HG02970 (cell line): ENCODE results near the gene COL23A1.

Experiments
- ATAC-seq: cut with Tn5 transposase; IDR thresholded peaks from one replicate; pipeline ENCODE4 v1.9.1; 2021; ENCODE audit warnings: mild to moderate bottlenecking, moderate library complexity, moderate number of reproducible peaks; ENCODE audit not compliant: unreplicated experiment, low FRiP score

The COL23A1 gene

GRCh38 chr5:178352035-178352349 is 238.2 kb downstream of the COL23A1 start:
- ATAC-seq, result no peak

DNA sequence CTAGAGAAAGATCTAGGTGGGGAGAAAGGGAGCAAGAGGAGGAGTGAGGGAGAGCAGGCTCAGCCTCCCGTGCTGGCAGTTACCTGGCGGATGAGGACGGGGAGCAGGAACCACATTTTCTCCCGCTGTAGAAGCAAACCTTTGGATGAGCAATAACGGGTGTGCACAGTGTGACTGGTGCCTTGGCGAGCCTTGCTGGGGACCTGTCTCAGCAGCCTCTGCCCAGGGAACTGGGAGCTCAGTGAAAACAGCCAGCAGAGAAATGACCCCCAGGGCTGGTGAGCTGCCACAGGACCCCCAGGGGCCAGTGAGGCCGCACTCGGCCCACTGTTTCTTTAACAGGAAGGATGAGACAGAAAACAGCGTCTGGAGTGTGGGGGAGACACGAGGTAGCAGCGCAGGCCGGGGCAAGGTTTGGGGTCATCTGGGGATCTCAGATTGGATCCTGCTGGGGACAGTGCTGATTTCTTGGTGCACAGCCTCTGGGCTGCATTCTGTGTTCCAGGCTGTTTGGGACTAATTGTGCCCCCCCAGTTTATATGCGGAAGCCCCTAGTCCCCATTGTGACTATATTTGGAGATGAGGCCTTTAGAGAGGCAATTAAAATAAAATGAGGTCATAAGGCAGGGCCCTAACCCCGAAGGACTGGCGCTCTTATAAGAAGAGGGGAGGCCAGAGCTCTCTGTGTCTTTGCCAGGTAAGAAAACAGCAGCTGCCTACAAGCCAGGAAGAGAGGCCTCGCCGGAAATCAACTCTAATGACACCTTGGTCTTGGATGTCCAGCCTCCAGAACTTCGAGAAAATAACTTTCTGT is 238.8 kb downstream of the COL23A1 start:
- ATAC-seq, result no peak

GRCh38 chr5:178350361-178351220 is 239.6 kb downstream of the COL23A1 start:
- ATAC-seq, result no peak

DNA sequence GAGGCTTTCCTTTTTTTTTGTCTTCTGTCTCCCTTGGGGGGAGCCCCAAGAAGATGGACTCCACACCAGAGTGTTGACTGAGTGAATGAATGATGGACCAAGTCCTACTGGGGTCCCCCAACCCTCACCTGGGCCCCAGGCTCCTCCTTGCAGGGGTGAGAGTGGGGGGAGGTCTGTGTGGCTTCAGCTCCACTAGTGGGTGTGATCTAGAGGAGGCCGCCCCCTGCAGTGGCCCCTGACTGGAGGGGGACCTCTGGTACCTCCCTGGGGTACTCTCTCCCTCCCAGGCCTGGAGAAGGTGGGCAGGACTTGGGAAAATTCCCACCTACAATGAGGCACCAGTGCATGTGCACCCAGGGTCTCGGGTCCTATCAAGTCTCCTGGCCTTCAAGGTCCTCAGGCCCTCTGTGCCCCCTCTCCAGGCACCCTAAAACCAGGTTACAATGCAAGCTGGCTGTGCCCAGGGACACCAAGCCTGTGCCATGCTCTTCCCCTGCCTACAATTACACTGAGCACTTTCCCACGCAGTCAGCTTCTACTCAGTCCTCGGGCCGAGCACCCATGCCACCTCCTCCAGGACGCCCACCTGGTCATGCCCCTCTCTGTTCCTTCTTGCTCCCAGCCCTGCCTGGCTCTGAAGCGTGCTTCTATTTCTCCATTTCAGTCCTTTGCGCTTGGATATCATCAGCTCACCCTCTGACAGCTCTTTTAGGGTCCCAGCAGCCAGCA is 240.4 kb downstream of the COL23A1 start:
- ATAC-seq, result no peak

DNA sequence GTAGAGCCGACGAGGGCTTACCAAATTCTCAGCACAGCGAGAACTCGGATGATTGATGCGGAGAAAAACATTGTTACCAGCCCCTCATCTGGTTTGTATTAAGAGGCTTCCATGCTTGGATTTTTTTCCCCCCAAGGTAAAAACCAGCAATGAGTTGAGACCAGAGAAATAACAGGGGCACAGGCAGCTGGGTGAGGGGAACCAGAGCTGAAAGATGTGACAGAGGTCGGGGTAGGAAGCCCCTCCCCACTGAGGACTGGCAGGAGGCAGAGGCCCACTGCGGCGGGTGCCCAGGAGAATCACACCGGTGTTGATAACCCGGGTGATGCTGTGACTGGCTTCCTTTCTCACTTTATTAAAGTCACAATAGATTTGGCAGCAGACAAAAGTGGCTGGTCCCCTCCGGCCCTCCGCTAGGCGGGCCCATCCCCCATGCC is 241.1 kb downstream of the COL23A1 start:
- no peak for ATAC-seq

GRCh38 chr5:178348356-178349074 is 241.7 kb downstream of the COL23A1 start:
- no peak for ATAC-seq

GRCh38 chr5:178347956-178348355 is 242.2 kb downstream of the COL23A1 start:
- no peak for ATAC-seq

- no peak for ATAC-seq
Observed at GRCh38 chr5:178346607-178347334, 243.4 kb downstream of the COL23A1 start.

GRCh38 chr5:178343306-178343705 is 246.9 kb downstream of the COL23A1 start:
- ATAC-seq, result no peak

DNA sequence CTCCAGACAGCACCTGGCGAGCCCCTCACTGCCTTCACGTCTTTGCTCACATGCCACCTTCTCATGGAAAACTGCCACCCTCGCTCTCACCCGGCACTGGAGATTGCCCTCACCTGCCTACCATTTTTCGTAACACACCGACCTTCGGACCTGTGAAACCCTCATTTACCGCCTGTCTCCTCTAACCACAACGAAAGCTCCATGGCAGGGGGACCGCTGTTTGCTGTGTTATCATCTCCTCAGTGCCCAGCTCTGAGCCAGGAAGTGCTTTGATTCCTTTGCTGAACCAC is 248.4 kb downstream of the COL23A1 start:
- no peak for ATAC-seq

GRCh38 chr5:178341091-178341850 is 248.9 kb downstream of the COL23A1 start:
- ATAC-seq, result no peak

DNA sequence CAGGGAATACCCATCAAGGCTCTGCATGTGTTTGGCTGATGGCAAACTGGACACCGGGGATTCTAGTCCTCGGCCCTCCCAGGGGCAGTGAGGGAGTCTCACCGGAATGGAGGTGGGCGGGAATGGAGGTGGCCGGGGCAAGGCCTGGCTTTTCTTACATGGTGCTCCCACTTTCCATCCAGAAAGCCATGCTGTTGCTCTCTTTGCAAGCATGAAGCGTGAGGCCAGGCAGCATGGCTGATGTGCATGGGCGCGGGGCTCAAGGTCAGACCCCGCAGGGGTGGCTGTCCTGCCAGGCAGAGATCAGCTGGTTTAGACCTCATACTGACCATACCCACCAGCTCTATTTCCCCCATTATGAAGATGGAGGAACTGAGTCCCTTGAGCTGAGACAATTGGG is 249.6 kb downstream of the COL23A1 start:
- ATAC-seq, result no peak

- ATAC-seq, result no peak
Observed at GRCh38 chr5:178340187-178340586, 250.0 kb downstream of the COL23A1 start.

DNA sequence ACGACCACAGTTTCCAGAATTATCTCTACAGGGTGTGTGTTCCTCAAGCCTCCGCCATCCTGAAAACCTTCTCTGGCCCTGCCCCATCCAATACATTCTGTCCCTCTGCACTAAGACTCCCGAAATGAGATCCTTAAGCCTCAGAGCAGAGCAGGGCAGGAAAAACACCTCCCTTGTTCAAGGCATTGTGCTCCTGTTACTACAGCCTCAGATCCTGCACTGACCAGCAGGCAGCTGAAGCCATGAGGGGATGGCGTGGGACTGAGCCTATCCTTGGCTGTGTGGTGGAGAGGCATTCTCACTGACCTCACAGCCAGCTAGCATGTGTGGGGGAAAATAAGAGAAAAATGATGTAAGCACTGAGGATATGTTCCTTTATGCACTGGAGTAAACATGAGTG is 250.9 kb downstream of the COL23A1 start:
- ATAC-seq, result no peak

DNA sequence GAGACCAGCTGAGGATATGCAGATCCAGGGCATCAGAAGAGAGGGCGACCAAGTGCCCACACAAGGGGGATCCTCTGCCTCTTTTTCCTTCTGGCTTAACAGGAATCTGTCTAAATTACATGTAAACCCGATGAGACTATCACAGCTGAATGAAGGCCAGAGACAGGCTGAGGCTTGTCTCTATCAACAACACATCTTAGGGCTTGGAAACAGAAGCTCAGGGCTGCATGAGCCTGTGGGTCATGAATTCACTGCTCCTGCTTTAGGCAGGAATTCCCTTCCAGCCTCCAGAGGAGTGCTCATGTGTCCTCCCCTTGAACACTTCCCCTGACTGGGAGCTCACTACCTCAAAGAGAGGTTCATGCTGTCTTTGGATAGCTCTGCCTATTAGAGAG is 251.4 kb downstream of the COL23A1 start:
- ATAC-seq, result no peak

- ATAC-seq, result no peak
Observed at GRCh38 chr5:178338126-178338749, 252.0 kb downstream of the COL23A1 start.

- no peak for ATAC-seq
Observed at GRCh38 chr5:178337334-178337741, 252.9 kb downstream of the COL23A1 start.

- ATAC-seq, result no peak
Observed at GRCh38 chr5:178336889-178337288, 253.3 kb downstream of the COL23A1 start.
